Measurements from ENCODE around the gene EYS.

GRCh38 chr6:63799813-63800212 lies 1907.2 kb downstream of the EYS start:
- TF ChIP-seq EZH2 (IDR thresholded peaks at IDR 0.05) = no peak
- no peak for TF ChIP-seq POLR2AphosphoS5 (IDR thresholded peaks at IDR 0.05; ENCODE audit: borderline replicate concordance, low read depth, low read length)
- no peak for TF ChIP-seq FOXP2 (optimal IDR thresholded peaks at IDR 0.05; ENCODE audit: control extremely low read depth, extremely low read length, insufficient read depth)

Measured in SK-N-MC (cell line).